CD14-positive monocyte (primary cell): ENCODE measurements around the gene XXYLT1. TPM values are rescaled to one million over a fixed set of nuclear protein-coding genes. Genes with fewer than 3 reads are reported as not detected.

Source experiments
- DNase-seq, 3 donors: peaks; one replicate each; pipeline ENCODE4 v3.0.0-alpha.2; 2011 to 2022
- H2AFZ ChIP-seq: 2 replicates; pipeline ENCODE4 v1.6.0; 2012; ENCODE audit warnings: mild to moderate bottlenecking, low read depth, low read length, inconsistent platforms; ENCODE audit not compliant: insufficient read depth, poor library complexity, severe bottlenecking
- H3K27ac ChIP-seq, 2 donors: 1 replicate in 1 of 2; 2 replicates in 1 of 2; pipeline ENCODE4 v1.5.1; 2012 to 2013; ENCODE audit warnings: low read length in 2 of 2, control low read depth in 1 of 2, inconsistent platforms in 1 of 2, low read depth in 1 of 2, mild to moderate bottlenecking in 1 of 2
- H3K27me3 ChIP-seq, 2 donors: one replicate each; pipeline versions ENCODE4 v1.6.0 to v1.6.1; 2011 to 2013; ENCODE audit warnings: low read length in 2 of 2; ENCODE audit not compliant: control insufficient read depth in 2 of 2, insufficient read depth in 2 of 2
- H3K36me3 ChIP-seq, 2 donors: replicated peaks in 1 of 2; 1 replicate in 1 of 2; 2 replicates in 1 of 2; pipeline versions ENCODE4 v1.5.1 to v1.6.1; 2012 to 2013; ENCODE audit warnings: low read length in 2 of 2, control low read depth in 1 of 2, inconsistent platforms in 1 of 2, mild to moderate bottlenecking in 1 of 2; ENCODE audit not compliant: insufficient read depth in 2 of 2, control insufficient read depth in 1 of 2
- H3K4me1 ChIP-seq, 2 donors: 1 replicate in 1 of 2; 2 replicates in 1 of 2; pipeline versions ENCODE4 v1.5.1 to v1.6.1; 2012 to 2013; ENCODE audit warnings: low read length in 2 of 2, control low read depth in 1 of 2, inconsistent platforms in 1 of 2, mild to moderate bottlenecking in 1 of 2, moderate library complexity in 1 of 2; ENCODE audit not compliant: insufficient read depth in 2 of 2, control insufficient read depth in 1 of 2
- H3K4me2 ChIP-seq: replicated peaks from 2 replicates; pipeline ENCODE3; 2012; ENCODE audit warnings: low read length, moderate library complexity, mild to moderate bottlenecking; ENCODE audit not compliant: poor library complexity, severe bottlenecking; ENCODE audit errors: extremely low read depth
- H3K4me3 ChIP-seq, 3 experiments: fragments of 200-600 bp in 1 of 3; sonication (generic) in 1 of 3; replicated peaks in 1 of 3; 1 replicate in 2 of 3; 2 replicates in 1 of 3; pipeline ENCODE4 v1.5.1; 2011 to 2013; ENCODE audit warnings: low read length in 3 of 3, mild to moderate bottlenecking in 3 of 3, control low read depth in 2 of 3, low read depth in 2 of 3, inconsistent platforms in 1 of 3, moderate library complexity in 1 of 3
- H3K79me2 ChIP-seq: 2 replicates; pipeline ENCODE4 v1.6.0; 2012; ENCODE audit warnings: mild to moderate bottlenecking, control low read depth, inconsistent platforms, low read length, moderate library complexity; ENCODE audit not compliant: insufficient read depth
- H3K9ac ChIP-seq: 2 replicates; pipeline ENCODE4 v1.6.0; 2017; ENCODE audit warnings: low read length, mild to moderate bottlenecking; ENCODE audit not compliant: insufficient read depth, poor library complexity, severe bottlenecking
- H3K9me3 ChIP-seq, 2 donors: replicated peaks in 1 of 2; 1 replicate in 1 of 2; 2 replicates in 1 of 2; pipeline versions ENCODE4 v1.5.1 to v1.6.1; 2012 to 2013; ENCODE audit warnings: low read length in 2 of 2, control low read depth in 1 of 2; ENCODE audit not compliant: control insufficient read depth in 1 of 2, insufficient read depth in 1 of 2
- H4K20me1 ChIP-seq: 2 replicates; pipeline ENCODE4 v1.6.0; 2012; ENCODE audit warnings: mild to moderate bottlenecking, low read length, control low read depth, moderate library complexity; ENCODE audit not compliant: insufficient read depth
- H3K27ac Mint-ChIP-seq, 7 donors: one replicate each; pipeline ENCODE4 v1.8.0; 2020; ENCODE audit warnings: mild to moderate bottlenecking in 7 of 7, mixed read lengths in 7 of 7, moderate library complexity in 6 of 7, inconsistent platforms in 2 of 7
- H3K27me3 Mint-ChIP-seq, 3 donors: one replicate each; pipeline ENCODE4 v1.8.0; 2021 to 2022; ENCODE audit warnings: low read depth in 3 of 3, mild to moderate bottlenecking in 3 of 3, mixed read lengths in 3 of 3, moderate library complexity in 3 of 3, inconsistent platforms in 1 of 3
- H3K36me3 Mint-ChIP-seq, 2 donors: one replicate each; pipeline ENCODE4 v1.8.0; 2020; ENCODE audit warnings: mixed read lengths in 2 of 2, inconsistent platforms in 1 of 2, mild to moderate bottlenecking in 1 of 2
- H3K4me1 Mint-ChIP-seq: one replicate; pipeline ENCODE4 v1.8.0; 2020; ENCODE audit warnings: mild to moderate bottlenecking, mixed read lengths
- H3K4me3 Mint-ChIP-seq, 2 donors: one replicate each; pipeline ENCODE4 v1.8.0; 2020; ENCODE audit warnings: mild to moderate bottlenecking in 2 of 2, mixed read lengths in 2 of 2, moderate library complexity in 1 of 2
- H3K9me3 Mint-ChIP-seq, 7 donors: one replicate each; pipeline ENCODE4 v1.8.0; 2020 to 2022; ENCODE audit warnings: mixed read lengths in 7 of 7, mild to moderate bottlenecking in 6 of 7, moderate library complexity in 6 of 7, inconsistent platforms in 2 of 7
- CTCF ChIP-seq: fragments of 200-600 bp; IDR thresholded peaks from one replicate; pipeline ENCODE4 v1.8.0; 2022; ENCODE audit warnings: antibody characterized with exemption, mild to moderate bottlenecking
- WGBS: methylation state at CpG from one replicate; pipeline ENCODE4 v1.1.5; 2013; ENCODE audit warnings: missing lambda C conversion rate; ENCODE audit not compliant: insufficient coverage; 5-methylcytosine and 5-hydroxymethylcytosine counted together
- intact Hi-C, 2 donors: fragments of 100-400 bp; cut with micrococcal nuclease; formaldehyde crosslinking; loops; one replicate each; pipeline versions ENCODE4 v1.15.0 to v1.15.1; 2023
- polyA plus RNA-seq, 3 donors: library from polyadenylated mRNA; depleted of rRNA in 1 of 3; unstranded in 2 of 3; stranded (reverse) in 1 of 3; fragments of 300-500 nt in 2 of 3; fragments of >200 nt in 1 of 3; fragmentation: Illumina TruSeq in 2 of 3; gene quantifications; 1 replicate in 2 of 3; 2 replicates in 1 of 3; pipeline ENCODE4 v1.2.3, GENCODE V29; 2012 to 2021

XXYLT1 gene
- polyA plus RNA-seq, 3 donors = 11.8 to 13.5 (median 13.2) TPM

- Histone ChIP-seq H3K9ac (no peak overlapping the region), H3K4me2 (no peak overlapping the region), H3K4me1 (peaks cover 62 to 81% of the 10 kb centered on the region in 2 donors), H3K79me2 (no peaks in the 10 kb centered on the region), H2AFZ (no peak overlapping the region), H3K36me3 (no peaks in the 10 kb centered on the region), H3K4me3 (no peak overlapping the region), H3K27ac (no peak overlapping the region), H4K20me1 (no peaks in the 10 kb centered on the region), H3K27me3 (no peaks in the 10 kb centered on the region), H3K9me3 (no peaks in the 10 kb centered on the region)
- no peak overlapping the region for H3K4me3 Mint-ChIP-seq
- H3K9me3 Mint-ChIP-seq = peaks cover 0 to 3% (median 0%) of the 10 kb centered on the region in 7 donors
- peaks cover 0 to 2% of the 10 kb centered on the region in 2 donors for H3K36me3 Mint-ChIP-seq
- 70% methylated on average over 9 of the region's 13 CpGs for WGBS
- intact Hi-C loops = loop anchor here (5.0 to 10.0 kb wide), 4 partner anchors 101 to 149 kb away; no protein-coding TSS in a partner anchor
- H3K27ac Mint-ChIP-seq = peak overlapping the region in 3 of 7 donors; percentile 21 to 32 (median 30)
- H3K27me3 Mint-ChIP-seq = peaks cover 0 to 5% (median 0%) of the 10 kb centered on the region in 3 donors
- DNase-seq = no peak
- H3K4me1 Mint-ChIP-seq = peaks cover 69% of the 10 kb centered on the region
- TF ChIP-seq CTCF = no peak
Observed at GRCh38 chr3:195105389-195105788, 165.6 kb downstream of the XXYLT1 start.

DNA sequence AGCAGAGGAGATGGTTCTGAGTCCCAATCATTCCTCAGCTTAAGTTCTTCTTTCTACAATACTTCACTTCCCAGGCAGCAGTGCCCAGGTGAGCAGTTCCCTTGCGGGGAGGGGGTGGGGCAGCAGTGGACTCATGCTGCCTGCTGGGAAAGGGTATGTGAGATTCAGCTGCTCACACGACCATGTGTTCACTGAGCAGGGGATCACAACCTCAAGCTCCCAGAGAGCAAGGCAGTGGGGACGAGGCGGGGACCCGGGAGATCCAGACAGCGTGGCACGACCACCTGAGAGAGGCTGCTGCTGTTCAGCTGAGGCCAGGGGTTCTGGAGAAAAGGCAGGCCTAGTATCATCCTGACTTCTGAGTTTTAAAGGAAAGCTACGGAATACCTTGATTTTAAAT, 166.6 kb downstream of the XXYLT1 start:
- Mint-ChIP-seq H3K27me3 (peaks cover 0 to 5% (median 0%) of the 10 kb centered on the region in 3 donors), H3K27ac (peak overlapping the region; percentile 77 to 100 (median 93))

More for the DNA sequence above, 166.6 kb downstream of the XXYLT1 start:
- Mint-ChIP-seq H3K9me3 (peaks cover 0 to 3% (median 0%) of the 10 kb centered on the region in 7 donors), H3K4me3 (no peak overlapping the region), H3K36me3 (peaks cover 0 to 2% of the 10 kb centered on the region in 2 donors), H3K4me1 (peaks cover 79% of the 10 kb centered on the region)
- Histone ChIP-seq H3K4me3 (no peak overlapping the region), H3K27me3 (no peaks in the 10 kb centered on the region), H3K9ac (no peak overlapping the region), H3K4me2 (no peak overlapping the region), H2AFZ (no peak overlapping the region), H3K27ac (peak overlapping the region; percentile 17 to 98), H3K4me1 (peaks cover 72 to 87% of the 10 kb centered on the region in 2 donors), H3K36me3 (no peaks in the 10 kb centered on the region), H3K9me3 (no peaks in the 10 kb centered on the region), H3K79me2 (no peaks in the 10 kb centered on the region), H4K20me1 (no peaks in the 10 kb centered on the region)
- whole genome bisulfite sequencing = 97% methylated on average over 6 of the region's 8 CpGs
- intact Hi-C loops = loop anchor here (5.0 to 10.0 kb wide), 5 partner anchors 100 to 617 kb away; partner anchors contain the start of gene ATP13A3 (in 1 of the 2)
- DNase-seq = no peak
- no peak for TF ChIP-seq CTCF
